B cell (primary cell): ENCODE results near the gene H3-3A.

Source experiments
- EZH2 ChIP-seq: IDR thresholded peaks from 2 replicates; pipeline ENCODE4 v1.6.1; 2012; ENCODE audit warnings: borderline replicate concordance, low read depth, mild to moderate bottlenecking, moderate library complexity, low read length; ENCODE audit not compliant: insufficient read depth, poor library complexity, severe bottlenecking
- TF ChIP-seq, protein P1 (sequence below): fragments of 200-600 bp; IDR thresholded peaks from one replicate; pipeline ENCODE4 v1.8.0; 2022; ENCODE audit warnings: antibody characterized with exemption, mild to moderate bottlenecking

DNA sequence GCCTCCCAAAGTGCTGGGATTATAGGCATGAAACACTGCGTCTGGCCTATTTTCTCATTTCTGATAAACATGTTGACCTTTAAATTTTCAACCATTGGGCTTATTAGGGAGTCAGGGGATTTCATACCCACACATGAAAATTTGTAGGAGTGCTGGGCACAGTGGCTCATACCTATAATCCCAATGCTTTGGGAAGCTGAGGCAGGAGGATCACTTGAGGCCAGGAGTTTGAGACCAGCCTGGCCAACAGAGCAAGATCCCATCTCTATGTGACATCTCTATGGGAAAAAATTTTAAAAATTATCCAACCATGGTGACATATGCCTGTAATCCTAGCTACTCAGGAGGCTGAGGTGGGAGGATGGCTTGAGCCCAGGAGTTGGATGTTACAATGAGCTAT is 10.5 kb upstream of the H3-3A start:
- TF ChIP-seq, protein P1, sequence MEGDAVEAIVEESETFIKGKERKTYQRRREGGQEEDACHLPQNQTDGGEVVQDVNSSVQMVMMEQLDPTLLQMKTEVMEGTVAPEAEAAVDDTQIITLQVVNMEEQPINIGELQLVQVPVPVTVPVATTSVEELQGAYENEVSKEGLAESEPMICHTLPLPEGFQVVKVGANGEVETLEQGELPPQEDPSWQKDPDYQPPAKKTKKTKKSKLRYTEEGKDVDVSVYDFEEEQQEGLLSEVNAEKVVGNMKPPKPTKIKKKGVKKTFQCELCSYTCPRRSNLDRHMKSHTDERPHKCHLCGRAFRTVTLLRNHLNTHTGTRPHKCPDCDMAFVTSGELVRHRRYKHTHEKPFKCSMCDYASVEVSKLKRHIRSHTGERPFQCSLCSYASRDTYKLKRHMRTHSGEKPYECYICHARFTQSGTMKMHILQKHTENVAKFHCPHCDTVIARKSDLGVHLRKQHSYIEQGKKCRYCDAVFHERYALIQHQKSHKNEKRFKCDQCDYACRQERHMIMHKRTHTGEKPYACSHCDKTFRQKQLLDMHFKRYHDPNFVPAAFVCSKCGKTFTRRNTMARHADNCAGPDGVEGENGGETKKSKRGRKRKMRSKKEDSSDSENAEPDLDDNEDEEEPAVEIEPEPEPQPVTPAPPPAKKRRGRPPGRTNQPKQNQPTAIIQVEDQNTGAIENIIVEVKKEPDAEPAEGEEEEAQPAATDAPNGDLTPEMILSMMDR: no peak
- TF ChIP-seq EZH2: no peak
